ENCODE data around the gene HNRNPA0. TPM values are rescaled to one million over a fixed set of nuclear protein-coding genes. Genes with fewer than 3 reads are reported as not detected.
A peak's percentile ranks its signal among the peaks of the same experiment; 100 is the strongest.

HNRNPA0 gene
- total RNA-seq, 4 donors from 2014 or later: 5.9 to 44.7 (median 21.0) TPM

GRCh38 chr5:137712139-137712667 is 42.0 kb downstream of the HNRNPA0 start:
- intact Hi-C loops (cut with DNase I; ENCODE audit: low total_unique reads): no loop called here
- H3K27me3 ChIP-seq: no peaks in the 10 kb centered on the region
- no peak overlapping the region for H3K27ac ChIP-seq
- peaks cover 0 to 6% of the 10 kb centered on the region in 2 donors for H3K9me3 ChIP-seq
- H3K4me1 ChIP-seq: no peaks in the 10 kb centered on the region
- no peak overlapping the region for H3K4me3 ChIP-seq
- no peaks in the 10 kb centered on the region for H3K36me3 ChIP-seq
- DNase-seq: no peak
- TF ChIP-seq POLR2A (IDR thresholded peaks at IDR 0.05) (no peak), CTCF (IDR thresholded peaks at IDR 0.05) (no peak)

GRCh38 chr5:137710086-137710485 is 44.1 kb downstream of the HNRNPA0 start:
- DNase-seq: no peak
- Histone ChIP-seq H3K4me1 (no peaks in the 10 kb centered on the region), H3K36me3 (no peaks in the 10 kb centered on the region), H3K9me3 (peaks cover 0 to 6% of the 10 kb centered on the region in 2 donors), H3K4me3 (no peak overlapping the region), H3K27me3 (no peaks in the 10 kb centered on the region), H3K27ac (no peak overlapping the region)
- no peak for TF ChIP-seq POLR2A (IDR thresholded peaks at IDR 0.05)
- TF ChIP-seq CTCF (IDR thresholded peaks at IDR 0.05): no peak
- intact Hi-C loops (cut with DNase I; ENCODE audit: low total_unique reads): no loop called here

GRCh38 chr5:137708796-137709559 is 45.2 kb downstream of the HNRNPA0 start:
- no peaks in the 10 kb centered on the region for H3K27me3 ChIP-seq
- TF ChIP-seq POLR2A (IDR thresholded peaks at IDR 0.05) (no peak), CTCF (IDR thresholded peaks at IDR 0.05) (no peak)
- intact Hi-C loops (cut with DNase I; ENCODE audit: low total_unique reads): no loop called here
- DNase-seq: peak in 1 of 2 donors; percentile 14
- no peak overlapping the region for H3K27ac ChIP-seq
- H3K9me3 ChIP-seq: peaks cover 0 to 6% of the 10 kb centered on the region in 2 donors
- no peaks in the 10 kb centered on the region for H3K36me3 ChIP-seq
- H3K4me3 ChIP-seq: no peak overlapping the region
- no peaks in the 10 kb centered on the region for H3K4me1 ChIP-seq

GRCh38 chr5:137708062-137708461 is 46.1 kb downstream of the HNRNPA0 start:
- intact Hi-C loops (cut with DNase I; ENCODE audit: low total_unique reads): no loop called here
- Histone ChIP-seq H3K4me3 (no peak overlapping the region), H3K4me1 (no peaks in the 10 kb centered on the region), H3K36me3 (no peaks in the 10 kb centered on the region), H3K27me3 (no peaks in the 10 kb centered on the region), H3K27ac (no peak overlapping the region), H3K9me3 (peaks cover 0 to under 1% of the 10 kb centered on the region in 2 donors)
- TF ChIP-seq CTCF (IDR thresholded peaks at IDR 0.05) (no peak), POLR2A (IDR thresholded peaks at IDR 0.05) (no peak)
- no peak for DNase-seq

- TF ChIP-seq POLR2A (IDR thresholded peaks at IDR 0.05) (no peak), CTCF (IDR thresholded peaks at IDR 0.05) (no peak)
Observed at GRCh38 chr5:137706841-137707240, 47.3 kb downstream of the HNRNPA0 start.

More at GRCh38 chr5:137706841-137707240, 47.3 kb downstream of the HNRNPA0 start:
- H3K4me1 ChIP-seq: no peaks in the 10 kb centered on the region
- no peaks in the 10 kb centered on the region for H3K27me3 ChIP-seq
- no peaks in the 10 kb centered on the region for H3K36me3 ChIP-seq
- H3K9me3 ChIP-seq: no peaks in the 10 kb centered on the region
- H3K27ac ChIP-seq: no peak overlapping the region
- H3K4me3 ChIP-seq: no peak overlapping the region
- intact Hi-C loops (cut with DNase I; ENCODE audit: low total_unique reads): no loop called here
- DNase-seq: no peak

Data from uterus (tissue), 4 donors.